ENCODE data around the gene AP5Z1.

DNA sequence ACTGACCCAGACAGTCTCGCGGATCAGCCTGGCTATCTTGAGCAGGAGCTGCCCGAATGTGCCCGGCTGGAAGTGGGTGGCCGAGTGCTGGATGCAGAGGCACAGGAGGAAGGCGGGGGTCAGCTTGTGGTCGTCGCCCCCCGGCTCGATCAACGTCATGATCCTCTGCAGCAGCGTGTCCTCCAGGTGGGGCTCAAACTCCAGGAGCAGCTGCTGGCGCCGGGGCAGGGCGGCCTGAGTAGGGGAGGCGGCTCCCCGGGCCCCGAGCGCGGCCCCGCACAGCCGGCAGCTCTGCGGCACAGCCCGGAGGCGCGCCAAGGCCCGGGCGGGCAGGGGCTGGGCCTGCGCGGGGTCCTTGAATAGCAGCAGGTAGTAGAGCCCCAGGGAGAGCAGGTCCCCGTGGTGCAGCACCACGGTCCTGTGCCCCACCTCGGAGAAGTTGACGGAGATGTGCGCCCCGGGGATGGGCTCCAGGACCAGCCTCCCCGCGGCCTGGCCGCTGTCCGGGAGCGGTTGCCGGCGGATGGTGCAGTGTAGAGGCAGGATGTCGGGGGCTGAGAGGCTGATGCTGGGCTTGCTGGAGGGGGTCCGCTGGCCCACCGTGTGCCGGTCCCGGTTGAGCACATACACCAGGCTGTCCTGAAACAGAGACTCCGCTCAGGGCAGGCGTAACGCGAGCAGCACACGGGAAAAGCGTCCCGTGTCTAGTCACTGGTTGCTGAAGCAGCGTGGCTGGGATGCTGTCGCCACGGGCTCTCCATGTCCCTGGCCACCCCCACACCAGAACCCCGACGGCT is 59.4 kb downstream of the AP5Z1 start:
- TF ChIP-seq, protein P1, sequence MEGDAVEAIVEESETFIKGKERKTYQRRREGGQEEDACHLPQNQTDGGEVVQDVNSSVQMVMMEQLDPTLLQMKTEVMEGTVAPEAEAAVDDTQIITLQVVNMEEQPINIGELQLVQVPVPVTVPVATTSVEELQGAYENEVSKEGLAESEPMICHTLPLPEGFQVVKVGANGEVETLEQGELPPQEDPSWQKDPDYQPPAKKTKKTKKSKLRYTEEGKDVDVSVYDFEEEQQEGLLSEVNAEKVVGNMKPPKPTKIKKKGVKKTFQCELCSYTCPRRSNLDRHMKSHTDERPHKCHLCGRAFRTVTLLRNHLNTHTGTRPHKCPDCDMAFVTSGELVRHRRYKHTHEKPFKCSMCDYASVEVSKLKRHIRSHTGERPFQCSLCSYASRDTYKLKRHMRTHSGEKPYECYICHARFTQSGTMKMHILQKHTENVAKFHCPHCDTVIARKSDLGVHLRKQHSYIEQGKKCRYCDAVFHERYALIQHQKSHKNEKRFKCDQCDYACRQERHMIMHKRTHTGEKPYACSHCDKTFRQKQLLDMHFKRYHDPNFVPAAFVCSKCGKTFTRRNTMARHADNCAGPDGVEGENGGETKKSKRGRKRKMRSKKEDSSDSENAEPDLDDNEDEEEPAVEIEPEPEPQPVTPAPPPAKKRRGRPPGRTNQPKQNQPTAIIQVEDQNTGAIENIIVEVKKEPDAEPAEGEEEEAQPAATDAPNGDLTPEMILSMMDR (IDR thresholded peaks at IDR 0.05): no peak
- TF ChIP-seq POLR2A (IDR thresholded peaks at IDR 0.05; ENCODE audit: low read depth): no peak

Measured in esophagus muscularis mucosa (tissue), 3 donors.